A549 treated with dexamethasone at 1 μM for 4 hours (cell line): ENCODE data around the gene TCF3. TPM values are rescaled to one million over a fixed set of nuclear protein-coding genes. Genes with fewer than 3 reads are reported as not detected.

Experiments used
- total RNA-seq: library from RNA; stranded (reverse); fragments of 200-300 nt; extraction: Qiagen RNA extraction; gene quantifications from 5 replicates; pipeline ENCODE4 v1.2.3, GENCODE V29; 2022

Gene TCF3
- 49.9 to 74.5 TPM (median 66.2 TPM) in 5 replicates for total RNA-seq

GRCh38 chr19:1652471-1653299 lies at the start of gene TCF3:
Gene TCF3, minus strand, starts transcription at chr19:1652615. Its CDS starts 2,367 bp downstream, at chr19:1650248.

GRCh38 chr19:1605236-1606137 lies 46.9 kb downstream of the TCF3 start, which contains the start of gene UQCR11:
Gene UQCR11, minus strand, starts transcription at chr19:1605462. Its CDS starts 53 bp downstream, at chr19:1605409.

GRCh38 chr19:1592755-1593500 lies 59.5 kb downstream of the TCF3 start, which contains the start of gene MBD3:
Gene MBD3, minus strand, starts transcription at chr19:1592865. Its CDS starts 234 bp downstream, at chr19:1592631.

GRCh38 chr19:1568320-1569019 lies 83.9 kb downstream of the TCF3 start, which contains the start of gene MEX3D:
Gene MEX3D, minus strand, starts transcription at chr19:1568325. Its CDS starts 267 bp downstream, at chr19:1568058.

Other genes with a start within 250 kb of the TCF3 start
- gene DAZAP1, start 245.0 kb downstream of the TCF3 start, total RNA-seq, result 79.5 to 119 TPM (median 110 TPM) in 5 replicates
- gene RPS15, start 214.2 kb downstream of the TCF3 start, total RNA-seq, result 1,548 to 1,857 TPM (median 1,670 TPM) in 5 replicates
- 0.87 to 1.9 TPM (median 1.6 TPM) in 5 replicates for gene APC2, start 202.5 kb downstream of the TCF3 start, total RNA-seq
- gene C19orf25, start 173.4 kb downstream of the TCF3 start, total RNA-seq, result 8.7 to 17.7 TPM (median 16.1 TPM) in 5 replicates
- gene PCSK4, start 162.3 kb downstream of the TCF3 start, total RNA-seq, result 0.38 to 1.2 TPM (median 0.78 TPM) in 5 replicates
- gene REEP6, start 161.4 kb downstream of the TCF3 start, total RNA-seq, result 4.1 to 6.0 TPM (median 5.6 TPM) in 5 replicates
- 2.4 to 4.9 TPM (median 3.0 TPM) in 5 replicates for gene ADAMTSL5, start 139.6 kb downstream of the TCF3 start, total RNA-seq
- not detected in 5 replicates for gene PLK5, start 128.5 kb downstream of the TCF3 start, total RNA-seq
- gene MEX3D, start 84.3 kb downstream of the TCF3 start, total RNA-seq, result 6.6 to 13.6 TPM (median 9.9 TPM) in 5 replicates
- gene MBD3, start 59.8 kb downstream of the TCF3 start, total RNA-seq, result 28.2 to 52.9 TPM (median 48.4 TPM) in 5 replicates
- gene UQCR11, start 47.2 kb downstream of the TCF3 start, total RNA-seq, result 110 to 133 TPM (median 114 TPM) in 5 replicates
- gene ONECUT3, start 100.9 kb upstream of the TCF3 start, total RNA-seq, result 0.01 TPM in 2 of 5 replicates, not detected in the others
- gene ATP8B3, start 159.7 kb upstream of the TCF3 start, total RNA-seq, result 1.4 to 3.6 TPM (median 3.3 TPM) in 5 replicates
- 14.9 to 23.9 TPM (median 21.1 TPM) in 5 replicates for gene REXO1, start 195.9 kb upstream of the TCF3 start, total RNA-seq
- gene KLF16, start 211.0 kb upstream of the TCF3 start, total RNA-seq, result 17.6 to 45.1 TPM (median 32.0 TPM) in 5 replicates
- 18.5 to 39.5 TPM (median 38.0 TPM) in 5 replicates for gene ABHD17A, start 232.9 kb upstream of the TCF3 start, total RNA-seq